Measurements from ENCODE around the gene ZNF710.
"Not testable (repeated sequence)": the region's sequence is repeated elsewhere in the genome, so short reads cannot be mapped to it uniquely, and the experiment has no call there.

ZNF710 gene

GRCh38 chr15:90062973-90063769 is 62.0 kb downstream of the ZNF710 start:
- peak; percentile 13 to 34 for DNase-seq

- DNase-seq: peak in 1 of 2 experiments; percentile 13
Observed at GRCh38 chr15:90063770-90064247, 62.7 kb downstream of the ZNF710 start.

GRCh38 chr15:90064911-90065681 is 64.0 kb downstream of the ZNF710 start:
- no peak for DNase-seq

- no peak for DNase-seq
Observed at GRCh38 chr15:90065682-90066049, 64.5 kb downstream of the ZNF710 start.

GRCh38 chr15:90067181-90067952 is 66.2 kb downstream of the ZNF710 start:
- DNase-seq: no peak

GRCh38 chr15:90067953-90068606 is 67.0 kb downstream of the ZNF710 start:
- DNase-seq: no peak

GRCh38 chr15:90070623-90071022 is 69.5 kb downstream of the ZNF710 start:
- DNase-seq: not testable (repeated sequence)

- peak; percentile 82 to 85 for DNase-seq
Observed at GRCh38 chr15:90071220-90071807, 70.2 kb downstream of the ZNF710 start.

GRCh38 chr15:90072978-90073640 is 72.0 kb downstream of the ZNF710 start:
- DNase-seq: no peak

GRCh38 chr15:90074023-90074422 is 72.9 kb downstream of the ZNF710 start:
- DNase-seq: no peak

GRCh38 chr15:90074916-90075315 is 73.8 kb downstream of the ZNF710 start:
- no peak for DNase-seq

- DNase-seq: no peak
Observed at GRCh38 chr15:90075420-90076289, 74.5 kb downstream of the ZNF710 start.

- no peak for DNase-seq
Observed at GRCh38 chr15:90076716-90077115, 75.6 kb downstream of the ZNF710 start.

- DNase-seq: no peak
Observed at GRCh38 chr15:90078965-90079364, 77.8 kb downstream of the ZNF710 start.

GRCh38 chr15:90079619-90080457 is 78.7 kb downstream of the ZNF710 start:
- no peak for DNase-seq

GRCh38 chr15:90080458-90080755 is 79.3 kb downstream of the ZNF710 start:
- no peak for DNase-seq

GRCh38 chr15:90080818-90081393 is 79.8 kb downstream of the ZNF710 start:
- DNase-seq: no peak

- DNase-seq: no peak
Observed at GRCh38 chr15:90082140-90082715, 81.1 kb downstream of the ZNF710 start.

- no peak for DNase-seq
Observed at GRCh38 chr15:90083419-90083818, 82.3 kb downstream of the ZNF710 start.

Measured in NCI-H2081 (cell line).